Right kidney (tissue), 1 donor: ENCODE measurements around the gene SERPIND1.
"Not testable (repeated sequence)": the region's sequence is repeated elsewhere in the genome, so short reads cannot be mapped to it uniquely, and the experiment has no call there.

Experiments used
- DNase-seq: peaks from one replicate; pipeline ENCODE4 v3.0.0-alpha.2; 2016

The SERPIND1 gene

DNA sequence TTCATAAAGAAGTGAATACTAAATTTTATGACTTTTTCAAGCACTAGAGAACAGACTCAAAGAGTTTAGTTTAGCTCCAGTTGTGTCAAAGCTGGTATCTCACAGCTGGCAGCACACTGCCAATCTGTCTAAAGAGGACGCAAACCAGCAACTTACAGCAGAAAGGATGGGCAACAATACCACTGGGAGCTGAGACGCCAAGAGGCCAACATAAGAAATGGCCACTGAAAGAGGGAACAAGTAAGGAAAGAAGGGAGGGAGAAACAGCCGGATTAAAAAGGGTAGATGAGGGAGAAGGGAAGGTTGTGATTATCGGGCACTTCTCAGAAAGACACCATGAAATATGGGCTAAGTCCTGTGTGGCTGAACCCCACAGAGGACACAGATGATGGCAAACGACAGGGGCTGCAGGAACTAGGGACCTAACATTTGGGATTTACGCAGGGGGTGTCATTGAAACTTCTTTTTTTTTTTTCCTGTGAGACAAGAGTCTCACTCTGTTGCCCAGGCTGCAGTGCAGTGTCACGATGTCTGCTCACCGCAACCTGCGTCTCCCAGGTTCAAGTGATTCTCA is 41.7 kb downstream of the SERPIND1 start:
- no peak for DNase-seq

GRCh38 chr22:20816559-20816958 is 42.6 kb downstream of the SERPIND1 start:
- no peak for DNase-seq

DNA sequence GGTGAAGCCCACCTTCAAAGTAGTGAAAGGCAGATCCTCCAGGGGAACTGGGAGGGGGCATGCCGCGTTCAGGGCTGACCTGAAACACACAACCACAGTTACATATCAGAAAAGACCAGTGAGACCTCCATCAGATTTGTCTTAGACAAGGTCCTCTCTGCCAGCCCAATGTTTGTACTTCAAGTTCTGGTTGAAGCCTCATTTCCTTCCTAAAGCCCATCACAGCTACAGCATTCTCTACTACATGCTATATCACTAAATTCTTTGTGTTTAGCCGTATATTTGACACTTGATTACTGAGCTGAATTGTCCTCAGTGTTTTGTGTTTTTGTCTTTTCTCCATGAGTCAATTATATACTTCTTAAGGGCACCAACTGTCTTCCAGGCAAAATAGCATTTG is 44.6 kb downstream of the SERPIND1 start:
- no peak for DNase-seq

DNA sequence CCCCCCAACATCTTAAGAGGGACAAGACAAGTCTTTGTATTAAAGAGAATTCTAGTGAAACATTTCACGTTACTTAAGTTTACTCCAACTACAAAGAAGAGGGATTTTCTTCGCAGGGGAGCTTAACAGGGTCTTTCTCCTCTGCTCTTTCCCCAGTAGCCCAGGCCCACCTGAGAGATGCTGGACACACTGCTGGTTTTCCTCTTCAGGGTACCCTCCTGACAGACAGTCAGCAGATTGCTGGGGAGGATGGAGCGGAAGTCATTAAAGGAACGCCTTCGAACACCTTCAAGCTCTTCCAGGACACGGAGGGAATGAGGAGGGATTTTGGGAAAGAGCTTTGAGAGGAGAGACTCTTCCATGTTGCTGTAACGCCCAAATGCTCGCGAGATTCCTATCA is 45.6 kb downstream of the SERPIND1 start:
- no peak for DNase-seq

GRCh38 chr22:20821717-20822239 is 47.9 kb downstream of the SERPIND1 start:
- not testable (repeated sequence) for DNase-seq

DNA sequence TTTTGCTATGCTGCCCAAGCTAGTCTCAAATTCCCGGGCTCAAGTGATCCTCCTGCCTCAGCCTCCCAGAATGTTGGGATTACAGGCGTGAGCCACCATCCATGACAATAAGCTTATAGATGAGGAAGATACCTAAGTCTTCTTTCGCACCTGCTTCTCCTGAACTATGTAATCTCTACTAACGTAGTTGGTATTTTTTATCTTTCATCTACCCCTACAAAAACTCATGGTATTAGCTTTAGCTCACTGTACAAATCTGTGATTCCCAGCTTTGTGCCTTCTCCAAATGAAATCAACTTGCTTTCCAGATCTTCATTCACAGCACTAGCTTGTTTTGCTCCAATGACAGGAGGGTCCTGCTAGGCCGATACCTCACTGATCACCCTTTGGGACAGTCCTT is 48.3 kb downstream of the SERPIND1 start:
- no peak for DNase-seq

- no peak for DNase-seq
Observed at GRCh38 chr22:20823264-20823663, 49.4 kb downstream of the SERPIND1 start.

DNA sequence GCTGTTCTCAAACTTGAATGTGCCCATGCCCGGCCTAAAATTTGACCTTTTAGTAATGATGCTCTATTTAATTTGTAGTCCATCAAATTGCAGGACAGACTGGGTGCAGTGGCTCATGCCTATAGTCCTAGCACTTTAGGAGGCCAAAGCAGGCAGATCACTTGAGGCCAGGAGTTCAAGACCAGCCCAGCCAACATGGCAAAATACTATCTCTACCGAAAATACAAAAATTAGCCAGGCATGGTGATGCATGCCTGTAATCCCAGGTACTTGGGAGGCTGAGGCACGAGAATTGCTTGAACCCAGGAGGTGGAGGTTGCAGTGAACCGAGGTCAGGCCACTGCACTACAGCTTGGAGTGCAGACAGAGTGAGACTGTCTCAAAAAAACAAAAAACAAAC is 51.3 kb downstream of the SERPIND1 start:
- DNase-seq: not testable (repeated sequence)

DNA sequence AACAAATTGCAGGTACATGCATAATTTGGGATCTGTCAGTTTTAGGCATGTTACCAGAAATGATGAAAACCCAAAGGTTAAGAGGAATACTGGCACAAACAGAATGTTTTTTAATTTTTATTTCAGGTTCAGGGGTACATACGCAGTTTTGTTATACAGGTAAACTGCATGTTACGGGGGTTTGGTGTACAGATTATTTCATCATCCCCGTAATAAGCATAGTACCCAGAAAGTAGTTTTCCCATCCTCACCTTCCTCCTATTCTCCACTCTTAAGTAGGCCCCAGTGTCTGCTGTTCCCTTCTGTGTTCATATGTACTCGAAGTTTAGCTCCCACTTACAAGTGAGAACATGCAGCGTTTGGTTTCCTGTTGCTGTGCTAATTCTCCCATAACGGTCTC is 51.7 kb downstream of the SERPIND1 start:
- no peak for DNase-seq

- DNase-seq: not testable (repeated sequence)
Observed at GRCh38 chr22:20826373-20827152, 52.6 kb downstream of the SERPIND1 start.

DNA sequence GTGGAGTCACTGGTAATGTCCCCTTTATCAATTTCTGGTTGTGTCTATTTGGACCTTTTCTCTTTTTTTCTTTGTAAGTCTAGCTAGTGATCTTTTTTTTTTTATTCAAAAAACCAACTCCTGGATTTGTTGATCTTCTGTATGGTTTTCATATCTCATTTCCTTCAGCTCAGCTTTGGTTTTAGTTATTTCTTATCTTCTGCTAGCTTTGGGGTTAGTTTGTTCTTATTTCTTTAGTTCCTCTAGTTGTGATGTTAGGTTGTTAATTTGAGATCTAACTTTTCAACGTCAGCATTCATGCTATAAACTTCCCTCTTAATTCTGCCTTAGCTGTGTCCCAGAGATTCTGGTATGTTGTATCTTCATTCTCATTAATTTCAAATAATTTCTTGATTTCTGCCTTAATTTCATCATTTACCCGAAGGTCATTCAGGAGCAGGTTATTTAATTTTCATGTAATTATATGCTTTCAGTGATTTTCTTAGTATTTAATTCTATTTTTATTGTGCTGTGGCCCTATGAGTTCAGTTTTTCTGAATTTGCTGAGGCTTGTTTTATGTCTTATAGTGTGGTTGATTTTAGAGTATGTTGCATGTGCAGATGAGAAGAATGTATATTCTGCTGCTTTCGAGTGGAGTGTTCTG is 55.7 kb downstream of the SERPIND1 start:
- DNase-seq: no peak

- no peak for DNase-seq
Observed at GRCh38 chr22:20833225-20833665, 59.3 kb downstream of the SERPIND1 start.

GRCh38 chr22:20834206-20834605 is 60.3 kb downstream of the SERPIND1 start:
- DNase-seq: no peak

DNA sequence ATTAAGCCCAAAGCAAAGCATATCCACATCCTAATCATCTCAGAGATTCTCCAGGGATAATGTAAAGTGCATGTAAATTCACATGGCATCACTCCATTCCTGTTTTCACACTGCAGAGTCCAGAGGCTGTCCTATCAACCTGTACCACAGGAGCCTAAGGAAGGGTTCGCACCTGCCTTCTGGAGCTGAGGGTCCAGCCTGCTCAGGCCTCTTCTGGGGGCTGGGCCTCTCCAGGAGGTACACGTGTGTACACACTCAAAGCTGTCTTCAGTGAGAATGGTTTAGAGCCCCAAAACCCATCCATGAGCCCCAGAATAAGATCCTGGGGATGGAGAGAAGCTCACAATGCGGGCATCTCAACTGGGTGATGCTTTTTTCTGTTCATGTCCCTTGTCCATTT is 60.8 kb downstream of the SERPIND1 start:
- DNase-seq: no peak
